Esophagus (tissue), 2 donors: ENCODE results near the gene DOCK11. TPM values are rescaled to one million over a fixed set of nuclear protein-coding genes. Genes with fewer than 3 reads are reported as not detected.

Experiments
- H3K27ac ChIP-seq, 2 donors: one replicate each; pipeline ENCODE4 v1.5.1; 2013; ENCODE audit warnings: low read depth in 2 of 2, mild to moderate bottlenecking in 2 of 2, inconsistent platforms in 1 of 2, low read length in 1 of 2, moderate library complexity in 1 of 2
- H3K27me3 ChIP-seq, 2 donors: one replicate each; pipeline ENCODE4 v1.6.1; 2013; ENCODE audit warnings: low read length in 2 of 2, control low read depth in 1 of 2, mild to moderate bottlenecking in 1 of 2; ENCODE audit not compliant: insufficient read depth in 2 of 2, control insufficient read depth in 1 of 2
- H3K36me3 ChIP-seq, 2 donors: one replicate each; pipeline ENCODE4 v1.6.1; 2013; ENCODE audit warnings: low read length in 1 of 2; ENCODE audit not compliant: control insufficient read depth in 2 of 2, insufficient read depth in 2 of 2
- H3K4me1 ChIP-seq, 2 donors: one replicate each; pipeline ENCODE4 v1.6.1; 2013; ENCODE audit warnings: low read length in 1 of 2; ENCODE audit not compliant: control insufficient read depth in 2 of 2, insufficient read depth in 2 of 2
- H3K4me3 ChIP-seq, 2 donors: one replicate each; pipeline ENCODE4 v1.5.1; 2013; ENCODE audit warnings: low read length in 2 of 2, mild to moderate bottlenecking in 2 of 2, low read depth in 1 of 2, moderate library complexity in 1 of 2
- H3K9me3 ChIP-seq, 2 donors: one replicate each; pipeline ENCODE4 v1.6.1; 2013; ENCODE audit warnings: mild to moderate bottlenecking in 2 of 2, low read depth in 1 of 2, low read length in 1 of 2, moderate library complexity in 1 of 2; ENCODE audit not compliant: control insufficient read depth in 2 of 2, insufficient read depth in 1 of 2
- WGBS, 2 donors: extraction: QIAGEN DNeasy Blood & Tissue Kit; methylation state at CpG; one replicate each; pipeline ENCODE4 v1.1.7; 2013; 5-methylcytosine and 5-hydroxymethylcytosine counted together
- polyA plus RNA-seq, 2 donors: library from polyadenylated mRNA; stranded (reverse); fragments of 200-250 nt; gene quantifications; one replicate each; pipeline ENCODE4 v1.2.3, GENCODE V29; 2013
- donor health status: healthy with polysubstance abuse.
- donor health status: Bipolar disorder and iron deficiency.

The DOCK11 gene
- polyA plus RNA-seq, 2 donors = 3.3 to 3.7 TPM

GRCh38 chrX:118541482-118541881, 45.9 kb downstream of the DOCK11 start:
- Histone ChIP-seq H3K27ac (no peak overlapping the region), H3K4me3 (no peak overlapping the region), H3K9me3 (no peaks in the 10 kb centered on the region), H3K27me3 (peaks cover 0 to 3% of the 10 kb centered on the region in 2 donors), H3K36me3 (no peaks in the 10 kb centered on the region), H3K4me1 (no peaks in the 10 kb centered on the region)
- 72 to 94% methylated on average over 3 of the region's 3 CpGs for WGBS, 2 donors

- Histone ChIP-seq H3K4me3 (no peak overlapping the region), H3K27me3 (no peaks in the 10 kb centered on the region), H3K9me3 (no peaks in the 10 kb centered on the region), H3K36me3 (no peaks in the 10 kb centered on the region), H3K27ac (no peak overlapping the region), H3K4me1 (no peaks in the 10 kb centered on the region)
- 75 to 80% methylated on average over 5 of the region's 5 CpGs for WGBS, 2 donors
Observed at GRCh38 chrX:118545510-118545909, 49.9 kb downstream of the DOCK11 start.

GRCh38 chrX:118548841-118549240, 53.2 kb downstream of the DOCK11 start:
- H3K27me3 ChIP-seq = no peaks in the 10 kb centered on the region
- no peak overlapping the region for H3K27ac ChIP-seq
- 74 to 91% methylated on average over 3 of the region's 3 CpGs for WGBS, 2 donors
- no peaks in the 10 kb centered on the region for H3K4me1 ChIP-seq
- H3K4me3 ChIP-seq = no peak overlapping the region
- H3K36me3 ChIP-seq = no peaks in the 10 kb centered on the region
- H3K9me3 ChIP-seq = no peaks in the 10 kb centered on the region

- 58 to 67% methylated on average over 2 of the region's 2 CpGs for WGBS, 2 donors
- H3K27ac ChIP-seq = no peak overlapping the region
- H3K4me1 ChIP-seq = no peaks in the 10 kb centered on the region
- no peaks in the 10 kb centered on the region for H3K36me3 ChIP-seq
- peaks cover 0 to 2% of the 10 kb centered on the region in 2 donors for H3K27me3 ChIP-seq
- H3K4me3 ChIP-seq = no peak overlapping the region
- H3K9me3 ChIP-seq = no peaks in the 10 kb centered on the region
Observed at GRCh38 chrX:118550792-118551191, 55.2 kb downstream of the DOCK11 start.

GRCh38 chrX:118551426-118551825, 55.8 kb downstream of the DOCK11 start:
- WGBS, 2 donors = 65 to 89% methylated on average over 6 of the region's 6 CpGs
- Histone ChIP-seq H3K36me3 (no peaks in the 10 kb centered on the region), H3K4me3 (no peak overlapping the region)

DNA sequence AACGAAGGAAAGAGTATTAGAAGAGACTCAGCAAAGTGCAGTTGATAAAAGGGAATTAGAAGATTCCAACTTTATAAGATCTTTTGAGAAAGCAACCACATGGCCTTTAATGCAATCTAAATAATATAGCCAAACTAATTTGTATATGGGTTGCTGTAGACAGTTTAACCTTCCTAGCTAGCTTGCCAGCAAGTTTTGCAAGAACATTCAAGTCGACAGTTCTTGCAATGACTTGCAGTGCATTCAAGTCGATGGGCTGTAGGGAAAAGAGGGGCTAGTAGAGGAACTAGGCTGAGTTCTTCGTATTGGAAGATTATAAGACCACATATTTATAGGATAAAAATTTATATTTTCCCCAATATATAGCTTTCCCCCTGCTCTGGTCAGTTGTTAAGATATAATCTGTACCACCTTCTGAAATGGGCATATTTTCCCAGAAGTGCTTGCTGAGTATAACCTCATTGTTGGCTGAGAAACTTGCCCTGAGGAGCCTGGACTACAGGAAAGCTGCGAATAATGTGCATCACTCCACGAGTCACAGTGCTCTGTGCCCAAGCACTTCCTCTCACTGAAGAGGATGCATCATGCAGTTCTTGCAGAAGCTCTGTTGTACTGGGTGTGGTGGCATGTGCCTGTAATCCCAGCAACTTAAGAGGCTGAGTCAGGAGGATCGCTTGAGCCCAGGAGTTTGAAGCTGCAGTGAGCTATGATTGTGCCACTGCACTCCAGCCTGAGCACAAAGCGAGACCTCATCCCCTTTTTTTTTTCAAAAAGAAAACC, 56.7 kb downstream of the DOCK11 start:
- H3K27ac ChIP-seq = no peak overlapping the region
- 44 to 58% methylated on average over 8 of the region's 8 CpGs for WGBS, 2 donors
- H3K9me3 ChIP-seq = no peaks in the 10 kb centered on the region
- H3K4me3 ChIP-seq = no peak overlapping the region
- peaks cover 0 to 2% of the 10 kb centered on the region in 2 donors for H3K27me3 ChIP-seq
- no peaks in the 10 kb centered on the region for H3K4me1 ChIP-seq
- no peaks in the 10 kb centered on the region for H3K36me3 ChIP-seq

More at GRCh38 chrX:118551426-118551825, 55.8 kb downstream of the DOCK11 start:
- Histone ChIP-seq H3K4me1 (no peaks in the 10 kb centered on the region), H3K9me3 (no peaks in the 10 kb centered on the region), H3K27me3 (peaks cover 0 to 2% of the 10 kb centered on the region in 2 donors), H3K27ac (no peak overlapping the region)

GRCh38 chrX:118553042-118553710, 57.6 kb downstream of the DOCK11 start:
- Histone ChIP-seq H3K36me3 (no peaks in the 10 kb centered on the region), H3K4me1 (no peaks in the 10 kb centered on the region), H3K27me3 (peaks cover 0 to 2% of the 10 kb centered on the region in 2 donors), H3K9me3 (no peaks in the 10 kb centered on the region), H3K27ac (no peak overlapping the region), H3K4me3 (no peak overlapping the region)
- 13 to 25% methylated on average over 2 of the region's 2 CpGs for whole genome bisulfite sequencing, 2 donors

DNA sequence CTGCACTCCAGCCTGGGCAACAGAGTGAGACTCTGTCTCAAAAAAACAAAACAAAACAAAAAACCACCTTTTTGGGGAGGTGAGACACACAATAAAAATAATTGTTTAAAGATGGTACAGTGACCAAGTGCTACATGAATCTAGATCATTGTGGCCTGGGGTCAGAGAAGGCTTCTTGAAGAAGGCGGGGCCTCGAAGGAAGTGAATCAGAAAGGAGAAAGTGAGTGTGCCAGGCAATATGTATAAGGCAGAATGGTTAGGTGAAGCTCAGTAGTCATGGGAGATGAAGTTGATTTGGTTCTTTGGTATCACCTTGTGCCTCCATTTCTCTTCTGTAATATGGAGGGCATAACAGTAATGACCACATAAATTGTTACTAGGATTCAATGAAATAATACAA, 58.9 kb downstream of the DOCK11 start:
- Histone ChIP-seq H3K27me3 (peaks cover 0 to 2% of the 10 kb centered on the region in 2 donors), H3K36me3 (no peaks in the 10 kb centered on the region), H3K4me3 (no peak overlapping the region), H3K27ac (no peak overlapping the region), H3K9me3 (no peaks in the 10 kb centered on the region), H3K4me1 (no peaks in the 10 kb centered on the region)
- 93 to 95% methylated on average over 2 of the region's 2 CpGs for WGBS, 2 donors

GRCh38 chrX:118558926-118559325, 63.3 kb downstream of the DOCK11 start:
- H3K9me3 ChIP-seq = no peaks in the 10 kb centered on the region
- no peak overlapping the region for H3K27ac ChIP-seq
- H3K36me3 ChIP-seq = no peaks in the 10 kb centered on the region
- no peak overlapping the region for H3K4me3 ChIP-seq
- H3K4me1 ChIP-seq = no peaks in the 10 kb centered on the region
- peaks cover 0 to 1% of the 10 kb centered on the region in 2 donors for H3K27me3 ChIP-seq

DNA sequence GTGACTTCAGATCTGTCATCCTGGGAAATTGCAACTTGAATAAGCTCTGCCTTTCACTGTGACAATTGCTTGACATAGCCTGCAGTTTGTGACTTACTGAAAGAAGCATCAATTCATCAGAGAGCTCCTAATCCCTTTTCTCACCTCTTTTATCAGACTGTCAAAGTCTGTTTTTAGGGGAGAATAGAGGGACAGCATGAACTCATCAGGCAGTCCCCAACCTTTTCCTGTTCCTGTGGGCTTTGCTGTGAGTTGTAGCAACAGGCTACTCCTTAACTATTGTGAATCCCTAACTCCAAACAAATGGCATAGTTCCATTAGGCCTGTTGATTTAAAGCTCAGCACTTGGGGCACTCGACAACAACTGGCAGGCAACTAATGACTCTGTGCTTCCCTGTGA, 64.9 kb downstream of the DOCK11 start:
- WGBS, 2 donors = 38 to 50% methylated on average over 1 of the region's 1 CpG
- no peaks in the 10 kb centered on the region for H3K4me1 ChIP-seq
- H3K27me3 ChIP-seq = no peaks in the 10 kb centered on the region
- H3K27ac ChIP-seq = no peak overlapping the region
- H3K9me3 ChIP-seq = no peaks in the 10 kb centered on the region
- no peak overlapping the region for H3K4me3 ChIP-seq
- H3K36me3 ChIP-seq = no peaks in the 10 kb centered on the region
